GOT3 (cell line): ENCODE results near the gene ISYNA1.
"Not testable (repeated sequence)": the region's sequence is repeated elsewhere in the genome, so short reads cannot be mapped to it uniquely, and the experiment has no call there.

Source experiments
- DNase-seq: peaks from one replicate; lab custom pipeline; 2025; ENCODE audit warnings: mixed read lengths; lab: John Stamatoyannopoulos, UW

The ISYNA1 gene

GRCh38 chr19:18419195-18419698, 18.7 kb downstream of the ISYNA1 start, which contains the start of gene SSBP4:
Gene SSBP4, plus strand, starts transcription at chr19:18419398. Its CDS starts 251 bp downstream, at chr19:18419649.
- peak; percentile 51 for DNase-seq

- DNase-seq: no peak
Observed at GRCh38 chr19:18418483-18419194, 19.3 kb downstream of the ISYNA1 start.

GRCh38 chr19:18418029-18418482, 19.9 kb downstream of the ISYNA1 start:
- no peak for DNase-seq

- DNase-seq: no peak
Observed at GRCh38 chr19:18417250-18418028, 20.5 kb downstream of the ISYNA1 start.

GRCh38 chr19:18416778-18417249, 21.1 kb downstream of the ISYNA1 start:
- DNase-seq: no peak

GRCh38 chr19:18415178-18415867, 22.6 kb downstream of the ISYNA1 start:
- no peak for DNase-seq

GRCh38 chr19:18414504-18415177, 23.3 kb downstream of the ISYNA1 start:
- no peak for DNase-seq

GRCh38 chr19:18412610-18413239, 25.2 kb downstream of the ISYNA1 start:
- no peak for DNase-seq

- no peak for DNase-seq
Observed at GRCh38 chr19:18408053-18408476, 29.9 kb downstream of the ISYNA1 start.

GRCh38 chr19:18406749-18407148, 31.2 kb downstream of the ISYNA1 start:
- DNase-seq: no peak

- not testable (repeated sequence) for DNase-seq
Observed at GRCh38 chr19:18405754-18406153, 32.2 kb downstream of the ISYNA1 start.

GRCh38 chr19:18402455-18403248, 35.3 kb downstream of the ISYNA1 start:
- not testable (repeated sequence) for DNase-seq

GRCh38 chr19:18401580-18402112, 36.3 kb downstream of the ISYNA1 start:
- DNase-seq: no peak

- DNase-seq: no peak
Observed at GRCh38 chr19:18399008-18399407, 38.9 kb downstream of the ISYNA1 start.

GRCh38 chr19:18397242-18398202, 40.4 kb downstream of the ISYNA1 start, which contains the start of gene LRRC25:
Gene LRRC25, minus strand, starts transcription at chr19:18397622. Its CDS starts 659 bp downstream, at chr19:18396963.
- DNase-seq: no peak

- no peak for DNase-seq
Observed at GRCh38 chr19:18396471-18397241, 41.3 kb downstream of the ISYNA1 start.

- no peak for DNase-seq
Observed at GRCh38 chr19:18393836-18394235, 44.1 kb downstream of the ISYNA1 start.

GRCh38 chr19:18392926-18393325, 45.0 kb downstream of the ISYNA1 start:
- DNase-seq: no peak
